Body of pancreas (tissue), 4 donors: ENCODE measurements around the gene MAPK13. TPM values are rescaled to one million over a fixed set of nuclear protein-coding genes. Genes with fewer than 3 reads are reported as not detected.

ENCODE experiments used
- ATAC-seq: fragments of 150-250 bp; one replicate; pipeline ENCODE4 v1.9.1; 2016
- DNase-seq, 4 donors: peaks; one replicate each; pipeline ENCODE4 v3.0.0-alpha.2; 2019
- H3K27ac ChIP-seq, 4 donors: fragments of 200-600 bp; sonication (generic); 1 replicate in 3 of 4; 2 replicates in 1 of 4; pipeline versions ENCODE4 v1.5.1 to v1.6.1; 2016 to 2019; ENCODE audit warnings: mild to moderate bottlenecking in 1 of 4, mixed read lengths in 1 of 4, moderate library complexity in 1 of 4
- H3K27me3 ChIP-seq, 2 donors: fragments of 200-600 bp; sonication (generic); one replicate each; pipeline ENCODE4 v1.6.0; 2016; ENCODE audit warnings: mild to moderate bottlenecking in 1 of 2
- H3K36me3 ChIP-seq, 2 donors: fragments of 200-600 bp; sonication (generic); replicated peaks in 1 of 2; 2 replicates each; pipeline ENCODE4 v1.5.1; 2016; ENCODE audit warnings: low read depth in 2 of 2; ENCODE audit not compliant: insufficient read depth in 1 of 2
- H3K4me1 ChIP-seq: fragments of 200-600 bp; sonication (generic); one replicate; pipeline ENCODE4 v1.6.0; 2016
- H3K4me3 ChIP-seq, 2 donors: fragments of 200-600 bp; sonication (generic); 1 replicate in 1 of 2; 2 replicates in 1 of 2; pipeline ENCODE4 v1.5.1; 2016 to 2019
- H3K9me3 ChIP-seq, 3 donors: fragments of 200-600 bp; sonication (generic); 1 replicate in 2 of 3; 2 replicates in 1 of 3; pipeline ENCODE4 v1.5.1; 2016
- CTCF ChIP-seq, 7 experiments: fragments of 450-650 bp in 4 of 7; fragments of 200-600 bp in 3 of 7; sonication (generic) in 3 of 7; IDR thresholded peaks; one replicate each; pipeline ENCODE4 v1.5.1; 2016 to 2019; ENCODE audit warnings: antibody characterized with exemption in 7 of 7
- POLR2A ChIP-seq, 3 donors: fragments of 450-650 bp; IDR thresholded peaks; one replicate each; pipeline ENCODE4 v1.6.1; 2016; ENCODE audit warnings: antibody characterized with exemption in 3 of 3, mild to moderate bottlenecking in 2 of 3
- WGBS, 2 donors: methylation state at CpG; one replicate each; pipeline ENCODE4 v1.1.5; 2017; 5-methylcytosine and 5-hydroxymethylcytosine counted together
- intact Hi-C: fragments of 100-400 bp; cut with DNase I; formaldehyde crosslinking; loops from one replicate; pipeline ENCODE4 v1.15.1; 2023
- total RNA-seq, 2 donors: library from RNA; depleted of rRNA; stranded (reverse); fragments of >200 nt; gene quantifications; one replicate each; pipeline ENCODE4 v1.1.0, GENCODE V29; 2016

MAPK13 gene
- total RNA-seq, 2 donors from 2014 or later: 32.2 to 37.9 TPM

- TF ChIP-seq POLR2A (IDR thresholded peaks at IDR 0.05): no peak
- TF ChIP-seq CTCF (IDR thresholded peaks at IDR 0.05): no peak
- intact Hi-C loops: no loop called here
- 78 to 92% methylated on average over 5 of the region's 5 CpGs for WGBS, 2 donors
- Histone ChIP-seq H3K36me3 (peaks cover 0 to 12% of the 10 kb centered on the region in 2 donors), H3K27ac (no peak overlapping the region), H3K9me3 (no peaks in the 10 kb centered on the region), H3K27me3 (no peaks in the 10 kb centered on the region), H3K4me1 (peaks cover 15% of the 10 kb centered on the region), H3K4me3 (no peak overlapping the region)
- ATAC-seq: no peak
- no peak for DNase-seq
Observed at GRCh38 chr6:36098920-36099647, 31.2 kb upstream of the MAPK13 start.

- TF ChIP-seq POLR2A (IDR thresholded peaks at IDR 0.05) (no peak), CTCF (IDR thresholded peaks at IDR 0.05) (no peak)
- WGBS, 2 donors: 29 to 31% methylated on average over 6 of the region's 6 CpGs
- Histone ChIP-seq H3K4me1 (peaks cover 6% of the 10 kb centered on the region), H3K27ac (no peak overlapping the region), H3K36me3 (peaks cover 0 to 12% of the 10 kb centered on the region in 2 donors), H3K4me3 (no peak overlapping the region), H3K27me3 (no peaks in the 10 kb centered on the region), H3K9me3 (no peaks in the 10 kb centered on the region)
- ATAC-seq: no peak
- no peak for DNase-seq
- intact Hi-C loops: no loop called here
Observed at GRCh38 chr6:36099869-36100483, 30.3 kb upstream of the MAPK13 start.

- WGBS, 2 donors: 96 to 98% methylated on average over 3 of the region's 3 CpGs
- Histone ChIP-seq H3K4me3 (no peak overlapping the region), H3K27ac (no peak overlapping the region), H3K36me3 (peaks cover 0 to 15% of the 10 kb centered on the region in 2 donors), H3K4me1 (no peaks in the 10 kb centered on the region), H3K27me3 (no peaks in the 10 kb centered on the region), H3K9me3 (no peaks in the 10 kb centered on the region)
- DNase-seq (no peak), ATAC-seq (no peak)
- TF ChIP-seq CTCF (IDR thresholded peaks at IDR 0.05): no peak
- TF ChIP-seq POLR2A (IDR thresholded peaks at IDR 0.05): no peak
- intact Hi-C loops: no loop called here
Observed at GRCh38 chr6:36101691-36102090, 28.6 kb upstream of the MAPK13 start.

- no peak overlapping the region for H3K27ac ChIP-seq
- DNase-seq: no peak
- H3K36me3 ChIP-seq: peaks cover 0 to 18% of the 10 kb centered on the region in 2 donors
- no peaks in the 10 kb centered on the region for H3K9me3 ChIP-seq
- ATAC-seq: no peak
- intact Hi-C loops: no loop called here
- TF ChIP-seq POLR2A (IDR thresholded peaks at IDR 0.05): no peak
- TF ChIP-seq CTCF (IDR thresholded peaks at IDR 0.05): no peak
- H3K4me3 ChIP-seq: no peak overlapping the region
- no peaks in the 10 kb centered on the region for H3K4me1 ChIP-seq
- WGBS, 2 donors: 68 to 70% methylated on average over 4 of the region's 4 CpGs
- no peaks in the 10 kb centered on the region for H3K27me3 ChIP-seq
Observed at GRCh38 chr6:36102853-36103252, 27.5 kb upstream of the MAPK13 start.
